Hematopoietic multipotent progenitor cell treated with erythropoietin and hydrocortisone succinate and interleukin-3 and kit ligand, for 6 days (in vitro differentiated cells): ENCODE data around the gene MPV17.
"Not testable (repeated sequence)": the region's sequence is repeated elsewhere in the genome, so short reads cannot be mapped to it uniquely, and the experiment has no call there.

ENCODE experiments used
- DNase-seq: peaks from one replicate; pipeline ENCODE4 v3.0.0-alpha.2; 2015

Gene MPV17, protein sequence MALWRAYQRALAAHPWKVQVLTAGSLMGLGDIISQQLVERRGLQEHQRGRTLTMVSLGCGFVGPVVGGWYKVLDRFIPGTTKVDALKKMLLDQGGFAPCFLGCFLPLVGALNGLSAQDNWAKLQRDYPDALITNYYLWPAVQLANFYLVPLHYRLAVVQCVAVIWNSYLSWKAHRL

DNA sequence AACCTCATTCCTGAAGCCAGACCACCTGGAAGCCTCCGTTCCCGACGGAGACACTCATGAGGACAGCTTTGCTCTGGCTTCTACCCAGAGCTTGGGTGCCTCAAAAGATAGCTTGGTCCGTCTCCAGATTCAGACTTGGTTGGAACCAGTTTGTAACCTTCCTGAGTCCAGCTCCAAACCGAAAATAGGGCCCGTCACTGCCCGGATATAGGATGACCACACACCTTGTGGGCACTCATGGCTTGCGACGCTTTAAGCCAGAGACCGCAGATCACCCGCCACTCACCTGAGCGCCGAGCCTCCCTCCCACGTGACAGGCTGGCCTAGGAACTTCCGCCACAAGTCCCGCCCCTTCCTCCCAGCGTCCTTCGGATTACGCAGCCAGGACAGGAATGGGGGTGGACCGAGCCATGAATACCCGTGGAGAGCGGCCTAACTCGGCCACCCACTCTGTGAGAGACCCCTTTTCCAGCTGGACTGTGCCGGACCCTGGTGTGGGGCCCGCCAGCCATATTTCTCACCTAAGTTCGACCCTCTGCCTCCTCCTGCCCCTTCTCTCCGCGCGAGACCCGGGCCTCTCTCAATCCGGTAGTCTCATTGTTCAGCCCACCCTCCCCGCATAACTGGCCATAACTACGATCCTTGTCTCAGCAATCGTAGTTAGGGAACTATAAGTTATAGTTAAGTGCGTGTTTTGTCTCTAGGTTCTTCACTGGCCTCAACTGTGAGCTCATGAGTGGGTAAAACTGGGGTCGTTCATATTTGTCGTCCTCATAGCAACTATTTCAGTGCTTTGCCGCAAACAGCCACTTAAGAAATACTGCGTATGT lies at the start of gene MPV17:
Gene MPV17, minus strand, starts transcription at position 332 of the 830 bp plus-strand sequence. CDS start 580 bp downstream, outside the sequence.
- peak; percentile 97 for DNase-seq

DNA sequence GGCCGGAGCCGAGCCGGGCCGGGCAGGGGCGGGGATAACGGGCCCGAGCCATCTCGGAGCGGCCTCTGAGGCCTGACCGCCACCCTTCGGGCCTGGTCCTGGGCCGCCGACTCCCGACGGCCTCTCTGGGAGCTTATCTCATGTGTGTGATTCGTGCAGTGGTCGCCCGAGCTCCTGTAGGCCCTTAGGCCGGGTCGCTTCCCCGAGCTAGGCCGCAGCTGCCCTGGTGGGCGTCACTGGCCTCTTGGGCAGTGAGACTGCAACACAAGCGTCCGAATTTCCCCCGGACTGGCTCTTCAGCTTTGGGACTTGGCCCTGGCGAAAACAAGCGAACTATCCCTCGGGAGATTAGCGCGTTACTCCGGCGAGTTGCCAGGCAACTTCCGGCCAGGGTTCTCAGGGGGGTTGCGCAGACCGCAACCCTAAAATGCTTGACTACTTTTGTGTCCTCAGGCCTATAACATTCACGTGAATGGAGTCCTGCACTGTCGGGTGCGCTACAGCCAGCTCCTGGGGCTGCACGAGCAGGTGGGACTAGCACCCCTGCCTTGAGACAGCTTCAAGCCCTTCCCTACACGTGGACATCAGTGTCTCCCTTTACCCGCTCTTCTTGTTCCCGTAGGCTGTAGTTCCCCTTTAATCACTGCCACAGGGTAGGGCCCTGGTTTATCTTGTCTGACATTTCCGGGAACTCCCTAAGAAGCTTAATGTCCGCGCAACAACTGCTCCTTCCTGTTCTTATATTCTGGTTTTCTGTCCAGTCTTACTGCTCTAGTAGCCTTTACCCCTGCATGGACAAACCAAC lies 48.1 kb upstream of the MPV17 start:
- peak; percentile 88 for DNase-seq

DNA sequence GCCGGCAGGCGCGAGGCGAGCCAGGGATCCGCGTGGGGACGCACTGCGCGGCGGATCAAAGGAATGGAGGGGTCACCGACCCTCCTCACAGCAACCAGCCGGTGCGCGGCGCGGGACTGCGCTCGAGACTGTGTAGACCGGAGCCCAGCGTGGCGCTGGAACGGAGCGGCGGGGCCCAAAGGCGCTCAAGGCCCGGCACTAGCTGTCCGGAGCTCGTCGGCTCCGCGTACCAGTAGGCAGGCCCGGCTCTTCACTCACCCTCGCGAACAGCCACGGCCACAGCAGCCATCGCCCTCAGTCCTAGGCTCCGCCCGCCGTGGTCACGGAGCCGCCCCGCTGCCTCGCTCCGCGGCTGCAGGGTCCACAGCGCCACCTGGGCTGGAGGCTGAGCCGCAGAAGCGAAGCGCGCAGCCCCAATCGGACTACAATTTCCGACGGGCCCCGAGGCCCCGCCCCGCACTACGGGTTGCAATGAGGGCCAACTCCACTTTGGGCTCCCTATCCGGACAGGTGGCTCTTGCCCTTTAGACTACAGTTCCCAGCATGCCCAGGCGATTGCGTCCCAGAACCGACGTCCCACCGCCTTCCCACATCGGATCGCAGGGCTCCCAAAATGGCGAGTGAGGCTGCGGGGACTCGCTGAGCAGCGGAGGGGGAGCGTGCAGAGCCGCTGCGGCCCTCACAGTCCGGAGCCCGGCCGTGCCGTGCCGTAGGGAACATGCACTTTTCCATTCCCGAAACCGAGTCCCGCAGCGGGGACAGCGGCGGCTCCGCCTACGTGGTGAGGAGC lies 47.3 kb upstream of the MPV17 start, which contains the start of the genes EIF2B4 and SNX17:
Gene EIF2B4, minus strand, starts transcription at position 313 of the 790 bp plus-strand sequence. Its CDS starts 24 bp downstream, at position 289.
Gene SNX17, plus strand, starts transcription at position 591 of the 790 bp plus-strand sequence. Its CDS starts 128 bp downstream, at position 719.
- DNase-seq: peak; percentile 99

DNA sequence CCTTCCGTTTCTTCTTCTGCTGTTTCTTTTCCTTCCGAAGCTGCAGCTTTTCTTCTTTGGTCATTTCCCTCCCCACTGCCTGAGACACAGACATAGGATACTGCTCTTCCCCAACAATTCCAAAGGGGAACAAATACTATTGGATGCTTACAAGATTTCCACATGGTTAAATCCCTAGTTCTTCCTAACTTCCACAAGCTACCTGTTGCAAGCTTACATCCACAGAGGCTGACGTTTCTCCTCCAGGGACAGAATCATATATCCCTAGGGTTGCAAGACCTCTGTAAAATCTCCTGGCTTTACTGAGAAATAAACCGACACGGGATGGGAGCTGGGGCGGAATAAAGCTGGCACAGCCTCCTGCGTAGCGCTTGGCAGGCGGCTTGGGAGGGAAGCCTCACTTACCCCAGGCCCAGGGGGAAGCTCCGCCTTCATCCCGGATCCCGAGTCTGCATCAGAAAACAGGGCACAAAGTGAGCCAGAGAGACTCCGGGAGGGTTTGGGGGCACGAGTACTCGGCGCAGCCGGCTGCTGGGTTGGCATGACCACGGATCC lies 46.7 kb upstream of the MPV17 start:
- peak; percentile 65 for DNase-seq

DNA sequence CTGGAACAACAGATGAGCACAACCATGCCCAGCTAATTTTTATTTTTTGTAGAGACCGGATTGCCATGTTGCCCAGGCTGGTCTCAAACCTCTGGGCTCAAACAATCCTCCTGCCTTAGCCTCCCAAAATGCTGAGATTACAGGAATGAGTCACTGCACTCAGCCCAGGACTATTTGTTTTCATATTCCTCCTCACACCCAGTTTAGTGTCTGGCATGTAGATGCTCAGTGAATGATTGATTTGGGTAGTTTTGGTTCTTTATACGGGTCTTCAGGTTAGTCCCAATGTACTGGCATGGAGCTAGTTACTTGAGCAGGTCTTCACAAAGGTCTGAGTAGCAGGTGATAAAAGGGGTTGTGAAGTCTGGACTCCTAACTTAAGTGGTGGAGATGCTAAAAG lies 41.0 kb upstream of the MPV17 start:
- DNase-seq: no peak

DNA sequence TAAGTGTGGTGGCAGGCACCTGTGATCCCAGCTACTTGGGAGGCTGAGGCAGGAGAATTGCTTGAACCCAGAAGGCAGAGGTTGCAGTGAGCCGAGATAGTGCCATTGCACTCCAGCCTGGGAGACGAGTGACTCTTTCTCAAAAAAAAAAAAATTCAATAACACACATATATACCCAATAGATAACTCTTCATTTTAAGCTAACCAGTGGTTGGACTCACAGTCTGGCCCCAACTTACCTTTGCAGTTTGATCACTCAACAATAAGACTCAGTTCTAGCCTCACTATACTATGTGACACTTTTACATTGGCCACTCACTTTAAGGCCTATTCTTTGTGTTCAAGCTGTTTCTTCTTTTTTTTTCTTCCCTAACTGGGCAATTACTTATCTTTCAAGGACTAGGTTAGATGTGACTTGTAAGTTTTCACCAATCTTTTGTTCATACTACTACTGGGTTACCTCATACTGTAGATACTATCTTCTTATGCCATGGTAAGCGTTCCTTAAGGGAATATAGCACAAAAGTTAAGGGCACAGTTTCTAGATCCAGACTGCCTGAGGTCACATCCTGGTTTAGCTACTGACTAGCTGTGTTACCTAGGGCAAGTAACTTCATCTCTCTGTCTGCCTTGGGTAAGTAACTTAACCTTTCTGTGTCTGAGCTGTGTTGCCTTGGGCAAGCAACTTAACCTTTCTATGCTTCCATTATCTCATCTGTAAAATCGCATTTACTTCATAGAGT lies 40.0 kb upstream of the MPV17 start:
- no peak for DNase-seq

DNA sequence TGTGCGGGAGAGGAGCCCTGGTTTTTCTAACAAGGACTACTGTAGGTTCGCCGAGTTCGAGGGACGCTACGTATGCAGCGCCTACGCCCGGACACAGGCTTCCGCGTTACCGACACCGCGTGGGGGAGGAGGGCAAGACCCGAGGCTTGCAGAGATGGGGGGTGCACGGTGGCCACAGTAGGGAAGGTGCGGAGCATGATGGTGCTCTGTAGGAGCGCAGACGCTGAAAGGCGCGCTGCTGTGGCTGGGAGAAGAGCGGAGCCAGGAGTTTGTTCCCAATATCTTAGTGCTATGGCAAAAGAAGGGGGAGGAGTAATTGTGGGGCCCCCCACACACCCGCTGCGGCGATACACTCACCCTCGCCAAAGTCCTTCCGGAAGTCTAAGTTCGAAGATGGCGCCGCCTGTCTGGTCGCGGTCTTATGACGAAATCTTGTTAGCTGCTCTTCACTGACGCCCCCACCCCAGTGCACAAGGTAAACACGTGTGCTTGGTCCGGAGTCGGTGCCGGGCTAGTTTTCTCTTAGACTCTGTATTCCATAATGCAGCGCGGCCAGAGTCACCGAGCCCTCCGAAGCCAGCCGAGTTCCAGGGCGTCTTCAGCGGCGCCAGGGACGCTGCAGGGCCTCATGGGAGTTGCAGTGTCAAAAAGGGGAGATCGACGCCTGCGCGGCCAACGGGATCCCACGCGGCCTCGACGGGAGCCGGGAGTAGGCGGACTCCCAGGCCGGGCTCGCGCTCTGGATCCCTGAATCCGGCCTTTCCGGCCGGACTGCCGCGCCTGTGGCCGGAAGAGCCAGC lies 33.7 kb upstream of the MPV17 start, which contains the start of gene GTF3C2:
Gene GTF3C2, minus strand, starts transcription at position 383 of the 800 bp plus-strand sequence. CDS start 13,210 bp downstream, outside the sequence.
- DNase-seq: peak; percentile 99

DNA sequence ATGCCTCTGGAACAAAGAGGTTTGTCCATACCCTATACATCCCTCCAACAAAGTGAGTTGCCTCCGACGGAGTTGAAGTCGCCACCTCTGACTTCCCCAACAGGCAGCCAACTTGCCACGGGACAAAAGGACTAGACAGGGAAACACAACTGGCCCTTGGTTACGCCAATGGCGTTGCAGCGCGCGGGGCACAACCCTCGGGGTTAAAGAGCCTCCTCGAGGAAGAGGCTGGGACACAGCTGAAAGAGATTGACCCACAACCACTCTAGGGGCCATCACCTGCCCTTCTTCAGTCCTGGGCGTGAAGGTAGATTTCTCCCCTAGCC lies 33.1 kb upstream of the MPV17 start:
- peak; percentile 85 for DNase-seq

DNA sequence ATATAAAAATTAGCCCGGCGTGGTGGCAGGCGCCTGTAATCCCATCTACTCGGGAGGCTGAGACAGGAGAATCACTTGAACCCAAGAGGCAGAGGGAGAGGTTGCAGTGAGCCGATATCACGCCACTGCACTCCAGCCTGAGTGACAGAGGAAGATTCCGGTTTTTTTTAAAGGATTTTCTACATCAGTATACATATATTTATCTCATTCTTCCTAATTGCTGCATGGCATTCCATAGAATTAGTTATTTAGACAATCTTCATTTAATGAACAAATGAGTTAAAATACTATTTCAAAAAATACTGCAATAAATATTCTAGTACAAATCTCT lies 31.7 kb upstream of the MPV17 start:
- no peak for DNase-seq

DNA sequence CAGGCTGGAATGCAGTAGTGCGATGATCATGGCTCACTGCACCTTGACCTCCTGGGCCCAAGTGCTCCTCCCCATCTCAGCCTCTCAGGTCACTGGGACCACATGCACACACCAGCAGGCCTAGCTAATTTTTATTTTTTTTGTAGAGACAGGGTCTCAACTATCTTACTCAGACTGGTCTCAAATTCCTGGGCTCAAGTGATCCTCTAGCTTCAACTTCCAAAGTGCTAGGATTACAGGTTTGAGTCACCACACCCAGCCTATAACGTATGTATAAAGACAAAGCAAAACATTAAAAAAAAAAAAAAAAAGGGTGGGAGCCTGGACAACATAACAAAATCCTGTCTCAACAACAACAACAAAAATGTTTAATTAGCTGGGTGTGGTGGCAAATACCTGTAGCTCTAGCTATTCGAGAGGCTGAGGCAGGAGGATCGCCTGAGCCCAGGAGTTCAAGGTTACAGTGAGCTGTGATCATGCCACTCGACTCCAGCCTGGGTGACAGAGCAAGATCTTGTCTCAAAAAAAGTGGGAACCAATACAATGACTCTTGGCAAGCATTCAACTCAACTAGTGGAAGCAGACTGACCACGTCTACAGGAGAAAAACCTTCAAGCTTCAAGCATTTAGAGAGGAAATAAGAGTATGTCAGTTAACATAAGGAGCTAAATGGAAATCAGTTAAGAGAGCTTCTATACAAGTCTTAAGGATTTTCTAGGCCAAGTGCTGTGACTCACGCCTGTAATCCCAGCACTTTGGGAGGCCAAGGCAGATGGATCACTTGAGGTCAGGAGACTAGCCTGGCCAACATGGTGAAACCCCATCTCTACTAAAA lies 31.1 kb upstream of the MPV17 start:
- DNase-seq: peak; percentile 90

DNA sequence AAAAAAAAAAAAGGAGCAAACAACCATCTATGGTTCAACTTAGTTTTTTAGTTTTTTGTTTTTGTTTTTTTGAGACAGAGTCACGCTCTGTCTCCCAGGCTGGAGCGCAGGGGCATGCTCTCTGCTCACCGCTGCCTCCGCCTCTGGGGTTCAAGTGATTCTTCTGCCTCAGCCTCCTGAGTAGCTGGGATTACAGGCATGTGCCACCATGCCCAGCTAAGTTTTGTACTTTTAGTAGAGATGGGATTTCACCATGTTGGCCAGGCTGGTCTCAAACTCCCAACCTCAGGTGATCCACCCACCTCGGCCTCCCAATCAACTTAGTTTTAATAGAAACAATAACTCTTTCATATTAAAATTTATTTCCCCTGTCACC lies 30.5 kb upstream of the MPV17 start:
- DNase-seq: not testable (repeated sequence)

DNA sequence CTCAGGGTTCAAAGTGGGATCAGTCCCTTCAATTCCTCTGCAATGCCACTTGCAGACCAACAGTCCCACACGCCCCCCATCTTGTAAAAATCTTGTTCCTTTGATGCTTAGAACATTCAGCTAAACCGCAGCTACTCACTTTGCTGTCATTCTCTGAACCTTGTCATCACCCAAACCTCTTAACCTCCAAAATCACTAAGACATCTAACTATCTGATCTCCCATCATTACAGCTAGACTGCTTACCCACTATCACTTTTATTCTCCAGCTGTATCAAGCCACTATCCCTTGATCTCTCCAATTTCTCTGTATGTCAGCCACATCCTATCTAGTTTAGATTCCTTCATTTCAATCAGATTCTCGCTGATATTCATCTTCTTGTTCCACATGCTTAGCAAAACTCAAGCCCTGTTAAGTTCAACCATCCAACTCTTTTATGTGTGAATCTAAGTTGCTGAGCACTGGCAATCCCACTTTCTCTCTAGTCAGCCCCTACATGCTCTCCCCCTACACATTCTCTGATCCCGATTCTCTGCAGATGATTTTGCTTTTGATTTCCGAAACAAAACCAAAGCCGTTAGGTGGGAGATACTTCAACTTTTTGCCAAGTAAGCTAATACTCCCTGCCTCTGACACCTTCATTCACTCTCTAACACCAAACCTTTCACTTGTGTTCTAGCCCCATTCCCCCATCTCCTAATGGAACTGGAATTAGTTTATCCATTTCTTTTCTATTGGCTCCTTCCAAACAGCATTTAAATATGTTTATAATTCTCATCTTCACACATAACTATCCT lies 29.1 kb upstream of the MPV17 start:
- no peak for DNase-seq

DNA sequence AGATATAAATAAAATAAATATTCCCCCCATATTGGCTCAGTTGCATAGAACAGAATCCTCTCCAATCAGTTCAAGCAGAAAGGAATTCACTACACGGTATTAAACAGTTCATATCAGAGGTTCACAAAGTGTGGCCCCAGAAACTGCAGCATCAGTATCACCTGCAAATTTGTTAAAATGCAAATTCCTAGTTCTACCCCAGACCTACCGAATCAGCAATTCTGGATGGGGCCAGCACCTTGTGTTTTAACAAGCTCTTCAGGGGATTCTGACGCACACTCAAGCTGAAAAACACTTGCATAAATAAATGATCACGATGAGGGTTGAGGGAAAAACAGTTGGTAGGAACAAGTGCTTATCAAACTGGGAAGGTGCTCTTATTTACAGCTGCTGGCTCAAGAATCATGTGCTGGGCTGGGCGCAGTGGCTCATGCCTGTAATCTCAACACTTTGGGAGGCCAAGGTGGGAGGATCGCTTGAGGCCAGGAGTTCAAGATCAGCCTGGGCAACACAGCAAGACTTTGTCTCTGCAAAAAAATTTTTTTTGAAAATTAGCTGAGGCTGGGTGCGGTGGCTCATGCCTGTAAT lies 27.3 kb upstream of the MPV17 start:
- DNase-seq: no peak

DNA sequence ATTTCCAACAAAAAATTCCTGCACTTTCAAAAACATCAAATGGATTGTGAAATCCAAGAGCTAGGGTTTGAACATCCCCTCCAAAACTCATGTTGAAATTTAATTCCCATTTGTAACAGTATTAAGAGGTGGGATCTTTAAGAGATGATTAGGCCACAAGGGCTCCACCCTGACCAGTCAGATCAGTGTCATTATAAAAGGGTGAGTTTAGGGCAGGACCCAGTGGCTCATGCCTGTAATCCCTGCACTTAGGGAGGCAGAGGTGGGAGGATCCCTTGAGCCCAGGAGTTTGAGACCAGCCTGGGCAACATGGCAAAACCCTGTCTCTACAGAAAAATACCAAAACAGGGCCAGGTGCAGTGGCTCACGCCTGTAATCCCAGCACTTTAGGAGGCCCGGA lies 24.7 kb upstream of the MPV17 start:
- DNase-seq: no peak

DNA sequence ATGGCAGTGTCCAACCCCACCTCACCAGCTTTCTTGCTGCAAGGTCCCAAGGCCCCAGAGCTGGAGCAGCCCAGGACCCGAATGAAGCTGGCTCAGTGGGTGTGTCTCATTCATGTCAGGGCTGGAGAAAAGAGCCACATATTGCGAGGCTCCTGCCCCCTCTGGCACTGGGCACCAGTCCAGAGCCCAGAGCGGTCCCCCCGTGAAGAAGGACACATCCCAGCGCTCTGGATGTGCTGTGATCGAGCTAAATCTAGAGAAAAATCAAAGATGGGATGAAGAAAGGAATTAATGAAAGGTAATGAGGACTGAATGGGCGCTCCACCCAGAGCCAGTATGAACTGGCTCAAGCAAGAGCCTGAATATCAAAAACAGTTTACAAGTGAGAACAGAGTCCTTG lies 13.3 kb upstream of the MPV17 start:
- DNase-seq: no peak

DNA sequence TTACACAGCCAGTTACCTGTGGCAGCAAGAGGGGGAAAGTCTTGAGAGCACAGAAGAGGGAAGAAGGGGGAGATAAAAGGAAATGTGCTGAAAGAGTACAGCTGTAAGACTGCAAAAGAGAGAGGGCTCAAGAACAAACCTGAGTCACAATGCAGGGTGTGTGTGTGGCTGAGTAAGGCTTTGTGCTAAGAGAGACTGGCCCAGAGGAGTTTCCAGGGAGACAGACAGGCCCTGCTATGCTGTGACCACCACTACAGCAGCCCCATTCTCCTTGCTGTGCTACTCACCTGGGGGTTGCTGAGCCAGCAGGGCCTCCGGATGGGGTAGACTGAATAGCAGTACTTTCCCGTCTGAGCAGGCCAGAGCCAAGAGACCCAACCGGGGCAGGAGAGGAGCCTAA lies 12.4 kb upstream of the MPV17 start:
- DNase-seq: no peak

DNA sequence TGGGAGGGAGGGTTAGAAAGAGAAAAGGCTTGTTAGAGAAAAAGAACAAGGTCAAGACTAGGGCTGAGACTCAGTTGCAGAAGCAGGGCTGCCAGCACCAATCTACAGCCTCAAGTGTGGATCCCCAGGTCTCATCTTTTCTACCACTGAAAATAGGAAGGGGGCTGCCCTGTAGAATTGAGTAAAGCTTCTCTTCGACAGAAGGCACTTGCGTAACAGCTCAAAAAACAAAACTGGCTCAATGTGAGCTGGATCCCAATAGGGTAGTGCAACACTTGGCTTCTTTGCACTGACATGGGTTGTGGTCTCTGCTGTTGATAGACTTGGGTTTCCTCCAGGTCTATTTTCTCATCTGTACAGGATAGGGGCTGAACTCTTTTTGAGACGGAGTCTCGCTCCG lies 1.8 kb upstream of the MPV17 start:
- peak; percentile 18 for DNase-seq

DNA sequence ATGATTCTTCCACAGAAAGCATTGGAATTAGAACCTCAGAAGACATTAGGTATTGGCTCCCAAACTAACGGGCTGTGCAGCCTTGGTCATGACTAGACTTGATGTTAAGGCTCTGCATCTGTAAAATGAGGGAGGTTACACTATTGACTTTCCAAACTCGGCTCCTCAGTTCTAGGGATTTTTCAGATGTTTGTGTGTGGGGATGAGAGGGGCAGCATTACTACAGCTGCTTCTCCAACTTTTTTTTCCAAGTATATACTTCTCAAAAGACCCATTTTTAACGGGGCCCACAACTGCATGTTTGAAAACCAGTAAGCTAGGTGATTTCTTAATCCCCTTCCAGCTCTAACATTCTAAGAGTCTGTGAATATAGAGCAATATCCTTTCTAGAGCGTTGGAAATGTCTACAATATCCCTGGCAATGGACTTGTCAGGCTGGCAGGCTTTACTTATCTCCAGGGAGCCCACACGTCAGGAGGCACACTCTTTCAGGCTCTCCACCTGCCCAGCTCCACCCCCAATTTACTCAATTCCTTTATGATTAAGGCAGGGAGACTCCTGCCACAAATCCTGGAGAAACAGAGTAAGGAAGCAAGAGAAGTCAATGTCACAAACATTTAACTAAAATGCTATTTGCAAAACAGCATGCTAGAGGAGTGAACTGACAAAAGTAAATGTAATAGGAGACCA lies 844 bp upstream of the MPV17 start:
- DNase-seq: peak; percentile 36
